Prostate gland (tissue), 2 donors: ENCODE results near the gene ATP6V0A4.

Source experiments
- CTCF ChIP-seq, 4 experiments: fragments of 200-600 bp in 2 of 4; fragments of 450-650 bp in 2 of 4; sonication (generic) in 2 of 4; IDR thresholded peaks; 1 replicate in 3 of 4; 2 replicates in 1 of 4; pipeline ENCODE4 v1.5.1; 2016 to 2019; ENCODE audit warnings: antibody characterized with exemption in 4 of 4, mild to moderate bottlenecking in 2 of 4, moderate library complexity in 2 of 4
- POLR2A ChIP-seq: fragments of 450-650 bp; IDR thresholded peaks from one replicate; pipeline ENCODE4 v1.6.1; 2016; ENCODE audit warnings: antibody characterized with exemption, mild to moderate bottlenecking

DNA sequence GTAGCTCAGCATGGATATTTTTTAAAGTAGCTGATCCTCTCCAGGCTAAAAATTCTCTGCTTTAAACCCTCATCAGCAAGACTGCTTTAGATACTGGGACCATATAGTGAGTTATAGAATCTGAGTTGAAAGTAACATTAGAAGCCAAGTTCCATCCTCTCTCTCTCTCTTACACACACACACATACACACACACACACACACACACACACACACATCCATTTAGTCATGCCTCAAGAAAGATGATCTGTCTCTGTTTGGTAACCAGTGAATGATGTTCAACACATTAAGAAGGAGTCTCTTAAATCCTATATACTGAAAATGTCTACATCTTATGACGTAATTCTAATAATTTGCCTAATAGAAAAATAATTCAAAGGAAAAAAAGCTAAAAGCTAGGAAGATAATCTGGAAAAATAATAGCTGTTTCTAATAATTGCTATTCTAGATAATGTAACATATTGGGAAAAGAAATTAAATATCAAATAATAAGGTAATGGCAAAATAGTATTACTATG lies 16.9 kb upstream of the ATP6V0A4 start:
- TF ChIP-seq CTCF (IDR thresholded peaks at IDR 0.05): no peak
- TF ChIP-seq POLR2A: no peak
